MV-4-11 (cell line): ENCODE results near the gene PCGF5.
"Not testable (repeated sequence)": the region's sequence is repeated elsewhere in the genome, so short reads cannot be mapped to it uniquely, and the experiment has no call there.

ENCODE experiments used
- DNase-seq: peaks from one replicate; lab custom pipeline; 2025; lab: John Stamatoyannopoulos, UW

PCGF5 gene

DNA sequence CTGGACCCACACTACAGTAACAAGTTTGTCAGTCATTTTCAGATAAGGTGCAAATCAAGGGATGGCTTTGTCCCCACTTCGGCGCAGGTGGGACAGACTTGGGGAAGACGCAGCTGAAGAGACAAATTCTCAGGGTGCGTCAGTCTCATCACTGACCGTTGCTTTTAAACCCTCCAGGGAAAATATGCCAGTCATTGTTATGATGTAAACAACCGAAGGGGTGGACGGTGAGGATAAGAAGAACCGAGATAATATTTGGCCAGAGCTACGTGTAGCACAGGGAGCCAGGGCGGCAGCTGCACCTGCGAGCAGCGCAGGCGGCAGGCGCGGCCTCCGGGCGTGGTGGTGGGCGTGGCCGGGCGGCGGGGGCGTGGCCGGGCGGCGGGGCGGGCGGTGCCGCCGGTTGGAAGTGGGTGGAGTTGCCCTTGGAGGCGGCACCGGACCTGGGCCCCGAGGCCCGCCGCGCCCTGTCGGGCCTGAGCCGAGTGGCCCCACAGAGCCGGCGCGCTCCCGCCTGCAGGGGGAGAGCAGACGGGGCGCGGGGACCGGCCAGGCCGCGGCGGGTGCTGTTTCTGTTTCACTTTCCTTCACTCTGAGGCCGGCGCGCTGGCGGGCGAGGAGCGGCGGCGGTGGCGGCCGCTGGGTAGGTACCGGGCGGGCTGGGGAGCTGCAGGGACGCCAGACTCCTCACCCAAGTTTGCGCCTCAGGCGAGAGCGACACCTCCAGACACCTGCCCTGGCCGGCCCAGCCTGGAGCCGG lies at the start of gene PCGF5:
PCGF5 (plus strand) TSS at position 470 of the 760 bp plus-strand sequence. CDS start 2,209 bp downstream, outside the sequence.
- peak; percentile 79 for DNase-seq

DNA sequence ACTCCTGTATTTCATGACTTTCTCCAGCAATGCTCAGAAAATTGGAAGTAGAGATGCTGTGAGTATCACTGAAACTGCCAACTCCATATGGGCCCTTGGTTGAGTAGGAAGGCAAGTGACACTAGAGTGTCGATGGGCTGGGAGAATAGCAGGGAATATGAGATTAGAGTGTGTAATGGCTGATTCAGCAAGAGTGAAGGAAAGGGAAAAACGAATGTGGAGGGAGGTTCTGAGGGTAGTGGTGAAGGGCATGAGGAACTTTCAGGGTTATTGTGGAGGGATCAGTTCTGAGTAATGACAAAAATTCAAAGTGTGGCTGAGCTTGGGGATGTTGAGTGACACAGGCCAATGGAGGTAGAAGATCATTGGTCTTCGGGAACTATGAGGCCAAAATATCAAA lies 49.0 kb upstream of the PCGF5 start:
- DNase-seq = no peak

DNA sequence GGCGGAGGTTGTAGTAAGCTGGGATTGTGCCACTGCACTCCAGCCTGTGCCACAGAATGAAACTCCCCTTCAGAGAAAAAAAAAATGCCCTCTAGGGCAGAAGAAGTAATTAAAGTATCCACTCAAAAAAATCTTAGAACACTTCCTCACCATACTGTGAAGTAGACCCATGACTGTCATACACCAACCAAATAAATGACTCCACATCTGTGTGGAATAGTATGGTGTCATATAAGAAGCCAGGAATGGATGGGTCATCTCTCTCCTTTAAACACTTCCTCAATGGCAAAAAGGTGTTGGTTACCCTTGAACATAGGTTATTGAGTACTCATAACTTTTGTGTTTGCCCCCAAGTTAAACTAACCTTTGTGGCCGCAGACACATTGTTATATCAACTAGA lies 48.1 kb upstream of the PCGF5 start:
- no peak for DNase-seq

DNA sequence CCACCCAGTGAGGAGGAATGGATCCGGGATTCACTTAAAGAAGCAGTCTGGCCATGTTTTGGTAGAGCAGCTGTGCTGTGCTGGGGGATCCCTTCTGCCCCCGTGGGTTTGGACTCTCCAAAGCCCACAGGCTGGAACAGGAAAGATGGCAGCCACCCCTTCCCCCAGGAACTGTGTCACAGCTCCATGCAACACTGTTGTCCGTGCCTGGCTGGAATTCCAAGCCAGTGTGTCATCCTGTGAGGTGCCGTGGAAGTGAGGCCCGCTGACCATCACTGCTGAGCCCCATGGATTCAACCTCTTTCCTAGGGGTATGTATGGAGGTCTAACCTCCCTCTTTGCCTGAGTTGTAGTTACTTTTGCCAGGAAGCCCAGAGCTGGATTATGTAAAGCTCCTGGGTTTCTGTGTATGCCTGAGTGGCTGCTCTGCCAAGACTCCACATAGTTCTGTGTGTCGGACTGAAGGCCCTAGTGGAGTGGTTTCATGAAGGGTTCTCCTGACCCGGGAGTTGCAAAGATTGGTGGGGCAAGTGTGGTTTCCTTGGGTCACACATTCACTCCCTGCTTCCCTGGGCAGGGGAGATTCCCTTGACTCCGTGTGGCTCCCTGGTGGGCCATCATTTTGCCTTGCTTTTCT lies 35.1 kb upstream of the PCGF5 start:
- no peak for DNase-seq

DNA sequence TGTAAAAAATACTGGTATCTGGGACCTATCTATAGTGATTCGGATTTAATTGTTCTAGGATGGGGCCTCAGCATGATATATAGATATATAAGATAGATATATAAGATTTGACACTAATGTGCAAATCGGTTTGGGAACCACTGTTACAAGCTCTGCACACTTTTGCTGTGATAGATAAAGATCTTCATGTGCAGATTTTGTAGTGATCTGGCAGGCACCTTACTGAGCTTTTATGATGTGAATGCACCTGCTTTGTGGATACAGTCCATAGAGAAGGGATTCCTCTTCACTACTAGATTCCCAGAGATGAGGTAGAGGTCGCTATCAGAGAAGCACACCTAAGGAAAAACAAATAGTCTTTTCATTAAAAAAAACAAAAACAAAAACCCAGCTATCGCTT lies 33.3 kb upstream of the PCGF5 start:
- DNase-seq = no peak

DNA sequence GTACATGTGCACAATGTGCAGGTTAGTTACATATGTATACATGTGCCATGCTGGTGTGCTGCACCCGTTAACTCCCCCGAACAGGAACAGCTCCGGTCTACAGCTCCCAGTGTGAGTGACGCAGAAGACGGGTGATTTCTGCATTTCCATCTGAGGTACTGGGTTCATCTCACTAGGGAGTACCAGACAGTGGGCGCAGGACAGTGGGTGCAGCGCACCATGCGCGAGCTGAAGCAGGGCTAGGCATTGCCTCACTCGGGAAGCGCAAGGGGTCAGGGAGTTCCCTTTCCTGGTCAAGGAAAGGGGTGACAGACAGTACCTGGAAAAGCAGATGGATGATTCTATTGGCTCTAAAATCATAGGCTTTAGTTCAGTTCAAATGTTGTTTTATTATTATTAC lies 32.5 kb upstream of the PCGF5 start:
- DNase-seq = not testable (repeated sequence)

DNA sequence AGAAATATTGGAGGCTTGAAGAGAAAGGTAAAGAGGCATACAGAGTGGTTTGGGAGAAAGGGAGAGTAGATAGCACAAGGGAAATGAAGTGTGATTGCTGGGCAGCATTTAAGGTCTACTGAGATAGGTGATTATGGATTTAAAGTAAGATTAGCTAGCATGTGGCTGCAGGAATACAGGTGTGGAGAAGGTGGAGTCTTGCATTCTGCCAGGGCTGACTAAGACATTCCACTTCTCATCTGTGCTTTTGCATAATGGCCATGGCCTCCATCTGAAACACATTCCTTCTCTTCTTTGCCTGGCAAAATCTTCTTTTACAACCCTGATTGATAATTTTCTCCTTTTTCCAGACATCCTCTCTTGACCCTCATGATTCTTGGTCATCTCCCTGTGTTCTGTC lies 31.6 kb upstream of the PCGF5 start:
- no peak for DNase-seq

DNA sequence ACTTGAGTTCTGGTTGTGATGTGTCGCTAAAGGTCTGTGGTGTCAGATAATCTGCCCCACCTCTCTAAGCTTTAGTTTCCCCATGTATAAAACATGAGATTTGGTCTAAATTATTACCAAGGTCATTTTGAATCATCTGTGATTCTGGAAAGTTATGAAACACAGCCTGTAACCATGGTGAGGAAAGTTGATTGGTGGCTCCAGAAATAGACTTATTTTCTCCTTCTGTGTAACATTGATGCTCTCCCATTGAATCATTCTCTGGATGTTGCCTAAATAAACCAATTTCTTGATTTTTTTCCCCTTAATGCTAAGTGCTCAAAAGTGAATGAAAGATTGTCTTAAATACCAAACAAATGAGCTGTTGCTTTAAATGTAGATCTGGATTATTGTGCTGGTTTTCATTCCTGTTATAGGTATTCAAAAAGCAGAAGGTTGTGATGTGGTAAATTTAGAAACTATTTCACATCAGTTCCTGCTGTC lies 30.0 kb upstream of the PCGF5 start:
- DNase-seq = peak; percentile 15

DNA sequence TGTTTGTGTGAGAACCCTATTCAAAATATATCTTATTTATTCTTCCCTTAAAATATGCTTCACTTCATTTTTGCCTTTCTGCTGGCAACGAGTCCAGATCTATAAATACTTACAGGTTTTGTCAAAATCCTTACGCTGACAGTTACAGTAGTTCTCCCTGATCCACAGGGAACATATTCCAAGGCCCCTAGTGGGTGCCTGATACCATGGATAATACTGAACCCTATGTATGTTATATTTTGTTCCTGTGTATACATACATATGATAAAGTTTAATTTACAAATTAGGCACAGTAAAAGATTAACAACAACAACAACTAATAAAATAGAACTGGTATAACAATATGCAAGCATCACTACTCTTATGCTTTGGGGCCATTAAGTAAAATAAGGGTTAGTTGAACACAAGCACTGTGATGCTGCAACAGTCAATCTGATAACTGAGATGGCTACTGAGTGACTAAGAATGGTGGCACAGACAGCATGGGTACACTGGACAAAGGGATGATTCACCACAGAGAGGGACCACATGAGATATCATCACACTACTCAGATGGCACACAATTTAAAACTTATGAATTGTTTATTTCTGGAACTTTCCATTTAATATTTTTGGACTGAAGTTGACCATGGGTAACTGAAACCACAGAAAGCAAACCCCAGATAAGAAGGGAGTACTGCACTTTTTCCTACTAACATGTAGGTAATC lies 29.4 kb upstream of the PCGF5 start:
- no peak for DNase-seq

DNA sequence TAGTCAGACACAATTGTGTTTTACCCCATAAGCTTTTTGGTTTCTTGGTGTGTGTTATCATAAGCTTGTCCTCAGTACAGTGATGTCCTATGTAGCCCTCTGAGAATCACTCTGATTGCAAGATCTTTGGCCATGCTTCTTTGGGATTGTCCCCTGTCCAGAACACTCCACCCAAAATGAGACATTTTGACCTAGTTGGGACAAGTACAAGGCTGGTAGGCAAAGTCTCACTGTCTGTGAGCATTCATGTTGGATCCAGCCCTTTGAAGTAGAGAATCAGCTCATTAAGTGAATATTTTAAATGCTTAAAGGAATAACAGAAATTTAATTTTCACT lies 28.9 kb upstream of the PCGF5 start:
- DNase-seq = no peak

DNA sequence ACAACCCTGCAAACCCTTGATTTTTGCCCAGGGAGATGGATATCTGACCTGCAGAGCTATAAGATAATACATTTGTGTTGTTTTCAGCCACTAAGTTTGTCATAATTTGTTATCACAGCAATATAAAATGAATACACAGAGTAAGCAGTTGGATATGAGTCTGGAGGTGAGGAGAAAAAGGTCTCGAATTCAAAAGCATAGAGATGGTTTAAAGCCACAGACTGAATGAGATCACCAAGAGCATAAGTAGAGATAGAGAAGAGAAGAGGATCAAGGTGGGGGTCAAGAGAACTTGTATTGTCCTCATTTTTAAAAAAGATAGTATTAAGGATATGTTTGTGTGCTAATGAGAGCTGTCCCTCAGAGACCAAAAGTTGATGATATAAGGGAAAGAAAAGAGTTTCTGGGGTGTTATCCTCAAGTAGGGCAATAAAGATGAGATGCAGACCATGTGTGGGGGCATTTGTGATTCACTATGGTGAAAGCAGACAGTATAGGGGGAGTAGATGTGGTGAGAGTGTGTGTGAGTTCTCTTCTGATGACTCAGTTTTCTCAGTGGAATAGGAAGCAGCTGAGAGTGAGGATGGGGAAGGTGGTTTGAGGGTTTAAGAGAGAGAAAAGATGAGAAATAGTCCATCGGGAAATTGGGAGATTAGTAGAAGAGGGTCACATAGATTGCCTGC lies 25.8 kb upstream of the PCGF5 start:
- no peak for DNase-seq

DNA sequence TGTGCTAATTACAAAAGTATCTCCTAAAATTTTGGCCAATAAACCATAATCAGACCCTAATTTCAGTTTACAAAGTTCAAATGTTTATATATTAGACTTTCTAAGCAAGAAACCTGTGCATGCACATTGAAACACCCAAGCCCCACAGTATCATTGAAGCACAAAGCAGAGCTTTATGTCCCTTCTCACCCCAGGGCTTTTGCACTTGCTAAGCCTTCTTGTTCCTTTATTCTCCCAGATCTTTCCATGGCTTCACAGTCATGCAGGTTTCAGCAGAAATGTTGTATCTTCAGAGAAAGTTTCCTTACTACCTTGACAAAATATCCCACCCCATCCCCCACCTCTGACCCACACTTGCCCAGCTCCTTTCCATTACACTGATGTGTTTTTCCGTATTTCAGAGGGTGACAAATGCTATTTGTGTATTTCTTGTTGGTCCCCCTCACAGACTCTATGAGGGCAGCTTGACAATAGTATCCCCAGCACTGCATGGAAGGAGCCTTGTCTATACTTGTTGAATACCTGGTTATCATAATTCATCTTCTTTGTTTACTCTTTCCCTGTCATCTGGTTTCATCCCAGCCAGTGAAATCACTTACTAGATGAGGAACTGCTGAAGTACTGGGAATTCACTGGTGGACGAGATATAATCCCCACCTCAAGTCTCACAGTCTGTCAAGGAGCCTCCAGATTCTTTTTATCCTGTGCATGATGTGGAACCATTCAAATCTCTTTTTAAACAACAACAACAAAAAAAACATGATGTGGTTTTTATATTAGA lies 24.0 kb upstream of the PCGF5 start:
- no peak for DNase-seq

DNA sequence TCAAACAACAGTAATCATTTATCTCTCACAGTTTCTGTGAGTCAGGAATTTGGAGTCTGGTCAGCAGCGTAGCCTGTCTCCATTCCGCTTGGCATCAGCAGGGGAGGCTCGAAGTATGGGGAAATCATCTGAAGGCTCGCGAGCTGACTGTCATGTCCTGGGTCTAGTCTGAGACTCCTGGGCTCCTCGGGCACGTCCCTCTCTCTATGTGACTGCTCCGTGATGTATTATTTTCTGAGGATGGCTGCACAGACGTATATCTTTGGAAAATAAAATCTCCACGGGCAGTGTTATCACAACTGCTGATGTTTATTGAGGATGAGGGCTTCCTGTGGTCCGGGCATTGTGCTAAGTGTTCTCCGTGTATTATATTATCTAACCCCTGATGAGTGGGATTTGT lies 23.3 kb upstream of the PCGF5 start:
- DNase-seq = peak; percentile 6

DNA sequence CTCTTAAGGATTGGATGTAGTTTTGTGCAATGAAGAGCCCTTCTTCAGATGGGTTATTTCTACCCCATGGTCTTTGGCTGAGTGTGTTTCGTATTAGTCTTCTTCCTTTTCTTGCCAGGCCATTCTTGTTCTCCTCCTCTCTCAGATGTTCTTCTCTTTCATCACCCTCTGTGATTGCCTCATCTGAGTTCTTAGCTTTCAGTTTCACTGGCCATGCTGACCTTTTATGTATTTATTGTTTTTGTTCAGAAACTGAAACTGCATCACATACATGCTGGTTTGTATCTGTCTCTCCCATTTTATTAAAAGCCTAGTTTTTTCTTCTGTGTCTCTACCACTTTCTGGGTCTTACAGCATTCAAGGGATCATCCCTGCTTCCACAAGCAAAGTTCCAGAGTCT lies 21.7 kb upstream of the PCGF5 start:
- peak; percentile 92 for DNase-seq

DNA sequence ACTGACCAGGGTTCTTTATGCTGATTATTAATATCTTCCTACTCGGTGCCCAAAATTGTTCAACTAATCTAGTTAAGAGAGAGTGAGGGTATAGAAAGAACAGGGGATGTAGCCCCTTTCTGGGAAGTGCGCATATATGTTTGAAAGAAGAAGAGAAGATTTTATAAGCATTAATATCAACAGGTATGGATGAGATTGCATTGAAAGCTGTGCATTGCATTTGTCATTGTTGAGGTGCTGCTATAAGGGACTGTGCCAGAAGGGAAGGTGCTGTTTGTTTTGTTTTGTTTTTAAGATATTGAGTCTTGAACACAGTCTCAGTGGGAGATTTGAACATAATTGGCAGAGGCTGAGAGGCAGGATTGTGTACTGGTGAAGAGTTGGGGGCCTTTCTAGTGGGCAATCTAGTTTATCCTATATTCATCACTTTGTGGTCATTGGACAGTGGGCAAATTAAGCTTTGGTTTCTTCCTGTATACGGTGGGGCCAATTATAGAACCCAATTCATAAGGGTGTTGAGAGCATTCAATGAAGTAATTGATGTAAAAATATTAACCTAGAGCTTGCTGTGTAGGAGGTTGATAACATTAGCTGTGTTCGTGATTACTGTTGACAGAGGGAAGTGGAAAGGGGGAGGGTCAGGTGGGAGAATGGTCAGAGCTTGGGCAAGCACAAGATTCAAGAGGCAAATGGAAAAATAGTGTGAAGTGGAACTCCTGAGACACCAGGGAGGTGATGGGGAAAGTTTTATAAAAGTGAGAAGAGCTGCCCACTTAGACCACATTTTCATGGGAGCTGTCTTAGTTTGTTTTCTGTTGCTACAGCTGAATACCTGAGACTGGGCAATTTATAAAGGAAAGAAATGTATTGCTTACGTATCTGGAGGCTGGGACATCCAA lies 19.9 kb upstream of the PCGF5 start:
- no peak for DNase-seq

DNA sequence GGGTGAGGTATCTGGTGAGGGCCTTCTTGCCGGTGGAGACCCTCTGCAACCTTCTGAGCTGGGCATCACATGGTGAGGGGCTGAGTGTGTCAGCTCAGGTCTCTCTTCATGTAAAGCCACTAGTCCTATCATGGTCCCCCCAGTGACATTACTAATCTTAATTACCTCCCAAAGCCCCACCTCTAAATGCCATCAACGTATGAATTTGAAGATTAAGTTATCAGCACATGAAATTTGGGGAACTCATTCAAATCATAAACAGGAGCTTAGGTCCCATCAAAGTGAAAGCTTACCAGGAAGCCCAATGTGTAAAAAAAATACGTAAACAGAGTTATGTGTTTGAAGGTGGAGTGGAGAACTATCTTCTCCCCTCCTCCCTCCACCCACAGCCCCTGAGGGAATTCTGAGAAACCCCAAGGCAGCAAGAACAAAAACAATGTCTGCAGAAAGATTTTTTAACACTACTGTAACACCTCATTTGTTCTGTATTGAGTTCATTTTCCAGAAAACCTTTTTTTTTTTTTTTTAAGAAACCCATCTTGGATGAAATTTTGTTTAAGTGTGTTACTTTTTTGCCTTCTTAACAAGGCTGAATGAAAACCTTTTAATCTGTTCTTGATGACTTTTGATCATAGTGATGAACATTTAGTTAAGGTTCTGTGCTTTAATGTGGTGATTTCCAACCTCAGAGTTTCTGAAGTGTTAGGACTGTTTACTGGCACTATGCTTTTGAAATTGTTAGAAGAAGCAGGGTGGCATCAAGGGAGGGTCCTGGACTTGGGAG lies 19.1 kb upstream of the PCGF5 start:
- no peak for DNase-seq

DNA sequence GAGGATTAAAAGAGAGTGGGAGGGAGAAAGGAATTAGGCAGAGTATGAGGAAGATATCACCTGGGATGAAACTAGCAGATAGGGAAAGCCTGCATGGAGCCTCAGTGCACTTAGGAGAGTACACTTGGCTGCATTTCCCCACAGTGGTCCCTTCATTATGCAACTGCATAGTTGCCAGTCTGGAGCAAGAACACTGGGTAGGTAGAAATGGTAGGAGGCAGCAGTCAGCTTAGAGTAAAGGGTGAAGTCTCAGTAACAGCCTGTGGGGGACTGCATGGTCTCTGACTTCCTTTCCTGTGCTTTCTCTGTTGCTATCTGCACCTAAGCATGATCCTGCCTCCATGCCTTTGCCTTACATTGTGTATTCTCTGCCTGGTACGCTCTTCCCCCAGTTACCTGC lies 14.0 kb upstream of the PCGF5 start:
- DNase-seq = no peak

DNA sequence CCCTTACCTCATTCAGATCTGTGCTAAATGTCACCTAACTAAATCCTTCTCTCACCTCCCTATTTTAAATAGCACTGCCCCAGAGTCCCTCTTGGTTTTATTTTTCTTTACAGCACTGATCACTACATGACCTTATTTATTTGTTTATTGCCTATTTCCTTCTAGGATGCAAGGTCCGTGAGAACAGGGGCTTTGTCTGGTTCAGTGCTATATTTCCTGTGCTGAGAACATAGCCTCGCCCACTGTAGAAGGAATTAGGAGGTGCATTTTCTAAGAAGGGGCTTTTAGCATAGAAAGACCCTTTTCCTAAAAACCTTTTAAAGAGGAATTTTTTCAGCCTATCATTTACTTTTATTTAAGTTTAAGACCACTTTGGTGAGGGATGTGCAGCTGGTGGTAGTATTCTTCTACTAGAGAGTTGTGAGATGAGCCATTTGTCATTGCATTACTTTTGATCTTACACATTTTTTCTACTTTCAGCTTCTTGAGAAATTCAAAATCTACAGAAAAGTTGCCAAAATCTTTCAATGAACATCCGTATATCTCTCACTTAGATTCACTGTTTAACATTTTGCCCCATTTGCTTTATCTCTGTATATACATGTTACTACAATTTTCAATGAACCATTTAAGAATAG lies 13.5 kb upstream of the PCGF5 start:
- no peak for DNase-seq

DNA sequence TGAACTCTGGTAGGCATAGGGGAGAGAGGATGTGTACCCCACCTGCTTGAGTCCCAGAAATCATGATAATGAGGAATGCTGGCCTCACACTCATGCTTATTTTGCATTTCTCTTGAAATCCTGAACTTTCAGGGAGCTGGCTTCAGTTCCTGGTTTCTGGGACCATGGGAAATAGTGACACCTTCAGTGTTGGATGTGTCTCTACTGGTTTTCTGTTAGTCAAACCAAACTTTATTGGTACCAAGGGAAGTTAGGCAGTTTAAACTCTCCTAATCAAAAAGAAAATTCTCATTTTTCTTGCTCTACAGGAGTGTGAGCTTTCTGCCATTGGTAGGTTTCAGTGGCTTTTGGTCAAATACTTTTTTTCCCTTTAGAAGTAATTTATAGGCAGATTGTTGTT lies 11.8 kb upstream of the PCGF5 start:
- DNase-seq = no peak
